ENCODE measurements around the gene C1QTNF1.

Gene C1QTNF1

DNA sequence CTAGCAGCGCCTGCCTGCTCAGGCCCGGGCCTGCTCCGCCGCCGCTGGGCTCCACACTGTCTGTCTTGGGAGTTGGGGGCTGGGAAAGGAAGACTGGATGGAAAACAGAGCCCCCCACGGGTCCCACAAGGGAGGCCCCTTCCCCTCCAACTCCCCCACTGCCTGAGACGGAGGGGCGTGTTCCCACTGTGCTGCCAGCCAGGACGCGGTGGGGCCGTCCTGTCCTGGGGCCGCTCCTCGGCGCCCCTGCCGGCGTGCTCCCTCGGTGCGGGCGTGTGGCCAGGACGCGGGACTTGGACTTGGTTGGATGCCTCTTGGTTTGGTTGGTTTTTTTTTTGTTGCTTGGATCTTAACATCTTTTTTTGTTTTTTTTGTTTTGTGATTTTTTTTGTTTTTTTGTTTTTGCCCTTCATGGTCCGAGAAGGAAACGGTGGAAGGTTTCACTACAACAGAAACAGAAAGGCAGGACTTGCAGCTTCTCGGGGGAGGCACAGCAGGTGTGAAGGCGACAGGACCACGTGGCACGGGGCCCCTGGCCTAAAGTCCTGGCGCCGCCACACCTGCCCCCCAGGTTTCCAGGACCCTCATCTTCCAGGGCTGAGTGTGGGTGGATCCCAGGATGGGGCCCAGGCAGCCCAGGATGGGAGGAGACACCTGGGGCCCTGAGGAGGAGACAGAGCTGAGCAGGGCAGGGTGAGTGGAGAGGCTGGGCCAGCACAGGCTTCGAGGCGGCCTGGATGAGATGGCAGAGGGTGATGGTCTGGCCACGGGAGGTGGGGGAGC lies 66.7 kb downstream of the C1QTNF1 start:
- no peak overlapping the region for H3K4me3 ChIP-seq (ENCODE audit: low read depth, low read length)

DNA sequence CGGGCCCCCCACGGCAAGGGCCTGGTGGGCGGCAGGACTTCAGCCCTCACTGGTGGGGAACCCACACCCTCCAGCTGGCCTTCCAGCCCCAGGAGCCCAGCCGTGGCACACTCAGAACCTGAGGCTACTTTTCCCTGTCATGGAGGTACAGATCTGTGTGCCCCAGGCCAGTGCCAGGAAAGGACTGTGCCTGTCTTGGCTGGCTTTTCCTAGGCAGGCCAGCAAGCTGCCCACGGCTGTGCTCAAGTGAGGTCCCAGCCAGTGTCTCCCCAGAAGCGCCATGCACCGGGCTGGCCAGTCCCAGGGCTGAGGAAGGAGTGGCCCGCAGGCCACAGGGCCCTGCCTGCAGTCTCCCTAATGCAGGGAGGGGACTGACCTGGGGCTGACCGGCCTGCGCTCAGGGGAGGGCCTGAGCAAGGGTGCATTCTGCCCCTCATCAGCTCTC lies 67.3 kb downstream of the C1QTNF1 start:
- TF ChIP-seq, protein P1, sequence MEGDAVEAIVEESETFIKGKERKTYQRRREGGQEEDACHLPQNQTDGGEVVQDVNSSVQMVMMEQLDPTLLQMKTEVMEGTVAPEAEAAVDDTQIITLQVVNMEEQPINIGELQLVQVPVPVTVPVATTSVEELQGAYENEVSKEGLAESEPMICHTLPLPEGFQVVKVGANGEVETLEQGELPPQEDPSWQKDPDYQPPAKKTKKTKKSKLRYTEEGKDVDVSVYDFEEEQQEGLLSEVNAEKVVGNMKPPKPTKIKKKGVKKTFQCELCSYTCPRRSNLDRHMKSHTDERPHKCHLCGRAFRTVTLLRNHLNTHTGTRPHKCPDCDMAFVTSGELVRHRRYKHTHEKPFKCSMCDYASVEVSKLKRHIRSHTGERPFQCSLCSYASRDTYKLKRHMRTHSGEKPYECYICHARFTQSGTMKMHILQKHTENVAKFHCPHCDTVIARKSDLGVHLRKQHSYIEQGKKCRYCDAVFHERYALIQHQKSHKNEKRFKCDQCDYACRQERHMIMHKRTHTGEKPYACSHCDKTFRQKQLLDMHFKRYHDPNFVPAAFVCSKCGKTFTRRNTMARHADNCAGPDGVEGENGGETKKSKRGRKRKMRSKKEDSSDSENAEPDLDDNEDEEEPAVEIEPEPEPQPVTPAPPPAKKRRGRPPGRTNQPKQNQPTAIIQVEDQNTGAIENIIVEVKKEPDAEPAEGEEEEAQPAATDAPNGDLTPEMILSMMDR (IDR thresholded peaks at IDR 0.05; ENCODE audit: borderline replicate concordance, insufficient read depth, low read depth, low read length) = no peak
- no peak overlapping the region for H3K4me3 ChIP-seq (ENCODE audit: low read depth, low read length)

More for the DNA sequence above, 66.7 kb downstream of the C1QTNF1 start:
- TF ChIP-seq, protein P1 (IDR thresholded peaks at IDR 0.05; ENCODE audit: borderline replicate concordance, insufficient read depth, low read depth, low read length) = no peak

DNA sequence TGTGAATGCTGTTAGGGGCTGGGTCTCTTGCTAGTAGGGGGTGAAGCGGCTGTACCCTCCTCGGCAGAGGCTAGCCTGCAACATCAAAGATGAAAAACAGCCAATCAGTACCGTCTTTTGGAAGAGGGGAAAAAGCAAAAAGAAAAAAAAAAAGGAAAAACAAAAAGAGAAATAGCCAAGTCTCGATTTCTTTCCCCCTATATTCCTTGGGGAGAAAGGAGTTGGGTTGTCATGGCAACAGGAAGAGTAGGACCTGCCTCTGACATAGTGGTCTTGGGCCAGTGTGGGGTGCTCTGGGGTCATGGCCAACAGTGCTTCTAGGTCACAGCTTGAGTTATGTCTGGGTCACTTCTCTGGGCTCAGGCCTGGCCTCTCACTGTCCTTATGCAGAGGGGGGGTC lies 68.6 kb downstream of the C1QTNF1 start:
- H3K4me3 ChIP-seq (ENCODE audit: low read depth, low read length) = no peak overlapping the region
- TF ChIP-seq, protein P1 (IDR thresholded peaks at IDR 0.05; ENCODE audit: borderline replicate concordance, insufficient read depth, low read depth, low read length) = no peak

DNA sequence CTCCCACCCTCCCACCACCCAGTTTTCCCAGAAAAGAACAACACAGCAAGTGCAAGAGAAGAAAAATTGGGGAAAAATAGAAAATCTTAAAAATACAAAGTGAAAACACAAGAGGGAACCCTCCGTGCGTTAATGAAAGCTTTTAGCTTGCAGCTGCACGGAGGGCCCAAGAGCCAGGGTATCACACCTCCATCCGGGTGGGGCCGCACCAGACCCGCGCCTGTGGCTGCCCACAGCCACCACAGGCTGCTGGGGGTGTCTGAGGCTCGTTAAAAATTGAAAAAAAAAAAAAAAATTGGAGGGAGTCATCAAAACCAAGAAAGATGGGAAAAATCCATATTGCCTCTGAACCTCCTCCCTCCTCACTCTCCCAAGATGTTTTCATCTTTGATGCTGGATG lies 69.3 kb downstream of the C1QTNF1 start:
- no peak overlapping the region for H3K4me3 ChIP-seq (ENCODE audit: low read depth, low read length)
- TF ChIP-seq, protein P1 (IDR thresholded peaks at IDR 0.05; ENCODE audit: borderline replicate concordance, insufficient read depth, low read depth, low read length) = no peak

DNA sequence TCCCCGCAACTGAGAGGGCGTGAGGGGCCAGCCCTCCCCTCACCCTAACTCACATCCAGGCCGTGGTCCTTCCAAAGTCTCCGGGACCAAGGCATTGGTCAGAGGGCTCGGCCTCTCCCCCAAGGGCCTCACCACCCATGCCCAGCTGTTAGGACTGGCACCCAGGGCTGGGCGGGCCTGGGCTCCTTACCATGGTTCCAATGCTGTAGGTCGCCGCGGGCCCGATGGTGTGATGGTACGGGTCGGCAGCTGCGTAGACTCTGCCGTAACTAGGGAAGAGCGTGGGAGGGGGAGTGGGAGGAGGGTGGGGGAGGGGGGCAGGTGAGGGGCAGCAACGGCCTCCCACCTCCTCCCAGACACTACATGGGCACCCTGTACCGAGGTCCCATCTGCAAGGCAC lies 70.3 kb downstream of the C1QTNF1 start:
- TF ChIP-seq, protein P1 (IDR thresholded peaks at IDR 0.05; ENCODE audit: borderline replicate concordance, insufficient read depth, low read depth, low read length) = no peak

DNA sequence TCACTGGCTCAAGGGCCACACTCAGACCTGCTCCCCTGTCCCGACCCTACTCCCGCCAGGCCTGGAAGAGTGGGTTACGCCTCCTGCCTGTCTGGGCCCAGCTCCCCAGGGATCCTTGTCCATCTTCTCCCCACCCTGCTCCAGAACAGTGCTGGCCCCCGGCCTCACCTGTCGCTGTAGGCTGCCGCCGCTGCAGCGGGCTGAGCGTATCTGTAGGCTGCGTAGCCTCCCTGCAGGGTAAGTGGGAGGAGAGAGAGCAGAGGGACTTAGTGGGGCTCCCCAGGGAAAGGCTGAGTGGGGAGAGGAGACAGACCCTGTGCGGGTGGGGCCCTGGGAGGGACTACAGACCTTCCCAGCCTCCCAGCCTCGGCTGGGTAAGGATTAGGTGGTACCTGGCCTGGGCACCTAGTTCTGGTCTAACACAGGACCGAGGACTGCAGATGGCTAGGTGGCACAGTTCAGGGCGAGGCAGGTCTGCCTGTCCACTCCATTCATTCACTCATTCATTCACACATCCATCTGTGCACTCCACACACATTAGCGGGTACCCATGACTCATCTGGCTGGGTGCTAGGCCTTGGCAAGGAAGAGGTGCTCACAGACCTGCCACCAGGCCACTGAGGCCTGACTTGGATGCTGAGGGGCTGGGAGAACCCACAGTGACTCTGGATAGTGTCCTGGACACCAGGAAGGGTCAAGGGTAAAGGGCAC lies 71.5 kb downstream of the C1QTNF1 start:
- TF ChIP-seq, protein P1 (IDR thresholded peaks at IDR 0.05; ENCODE audit: borderline replicate concordance, insufficient read depth, low read depth, low read length) = no peak

More for the DNA sequence above, 70.3 kb downstream of the C1QTNF1 start:
- no peak overlapping the region for H3K4me3 ChIP-seq (ENCODE audit: low read depth, low read length)

More for the DNA sequence above, 71.5 kb downstream of the C1QTNF1 start:
- no peak overlapping the region for H3K4me3 ChIP-seq (ENCODE audit: low read depth, low read length)
